Stimulated activated naive B cell treated with anti-CD40 and anti-IgM and Interleukin-4, amounts not matched to agents 10 μg/mL and 1 μg/mL and 100 μg/mL, for 72 hours (primary cell): ENCODE results near the gene CHAT.

ENCODE experiments used
- ATAC-seq, 2 donors: fragments of 150-1000 bp; cut with Tn5 transposase; replicated peaks; 2 replicates each; pipeline ENCODE4 v1.10.0; 2021; ENCODE audit warnings: moderate library complexity in 1 of 2
- DNase-seq: peaks from one replicate; pipeline ENCODE4 v3.0.0; 2021
- H3K27ac Mint-ChIP-seq: one replicate; pipeline ENCODE4 v1.8.0; 2022; ENCODE audit warnings: mild to moderate bottlenecking, mixed read lengths
- H3K27me3 Mint-ChIP-seq, 2 donors: one replicate each; pipeline ENCODE4 v1.8.0; 2022; ENCODE audit warnings: mixed read lengths in 2 of 2
- H3K36me3 Mint-ChIP-seq, 2 donors: one replicate each; pipeline ENCODE4 v1.8.0; 2022; ENCODE audit warnings: mixed read lengths in 2 of 2, mild to moderate bottlenecking in 1 of 2
- H3K4me1 Mint-ChIP-seq, 2 donors: one replicate each; pipeline ENCODE4 v1.8.0; 2022; ENCODE audit warnings: mixed read lengths in 2 of 2, mild to moderate bottlenecking in 1 of 2
- H3K4me3 Mint-ChIP-seq, 2 donors: one replicate each; pipeline ENCODE4 v1.8.0; 2022; ENCODE audit warnings: mild to moderate bottlenecking in 2 of 2, mixed read lengths in 2 of 2, moderate library complexity in 1 of 2
- H3K9me3 Mint-ChIP-seq, 2 donors: one replicate each; pipeline ENCODE4 v1.8.0; 2022; ENCODE audit warnings: mixed read lengths in 2 of 2, mild to moderate bottlenecking in 1 of 2

The CHAT gene

GRCh38 chr10:49600781-49601400, 12.9 kb upstream of the CHAT start:
- Mint-ChIP-seq H3K27me3 (peaks cover 54 to 85% of the 10 kb centered on the region in 2 donors), H3K4me1 (no peaks in the 10 kb centered on the region), H3K36me3 (no peaks in the 10 kb centered on the region), H3K4me3 (no peak overlapping the region), H3K9me3 (no peaks in the 10 kb centered on the region), H3K27ac (no peak overlapping the region)
- no peak for ATAC-seq
- no peak for DNase-seq

DNA sequence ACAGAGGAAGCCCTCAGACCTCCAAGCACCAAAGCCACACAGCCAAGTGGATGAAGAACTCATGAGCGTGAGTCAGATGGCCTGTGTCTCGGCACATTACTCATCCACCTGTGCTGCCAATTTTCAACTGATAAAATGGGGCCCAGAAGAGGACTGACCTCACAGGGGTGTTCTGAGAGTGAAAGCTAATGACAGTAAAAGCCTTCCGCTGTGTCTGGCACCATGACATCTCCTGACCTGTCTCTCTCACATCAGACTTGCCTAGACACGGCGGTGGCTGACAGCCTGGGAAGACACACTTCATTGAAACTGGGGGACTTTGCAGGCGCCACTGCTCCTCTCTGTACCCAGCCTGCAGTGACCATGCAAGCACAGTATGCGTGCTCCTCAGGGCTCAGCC, 12.0 kb upstream of the CHAT start:
- Mint-ChIP-seq H3K9me3 (no peaks in the 10 kb centered on the region), H3K36me3 (no peaks in the 10 kb centered on the region), H3K4me1 (peaks cover 3 to 5% of the 10 kb centered on the region in 2 donors), H3K27ac (no peak overlapping the region), H3K4me3 (no peak overlapping the region), H3K27me3 (peaks cover 59 to 87% of the 10 kb centered on the region in 2 donors)
- DNase-seq: no peak
- ATAC-seq: no peak

DNA sequence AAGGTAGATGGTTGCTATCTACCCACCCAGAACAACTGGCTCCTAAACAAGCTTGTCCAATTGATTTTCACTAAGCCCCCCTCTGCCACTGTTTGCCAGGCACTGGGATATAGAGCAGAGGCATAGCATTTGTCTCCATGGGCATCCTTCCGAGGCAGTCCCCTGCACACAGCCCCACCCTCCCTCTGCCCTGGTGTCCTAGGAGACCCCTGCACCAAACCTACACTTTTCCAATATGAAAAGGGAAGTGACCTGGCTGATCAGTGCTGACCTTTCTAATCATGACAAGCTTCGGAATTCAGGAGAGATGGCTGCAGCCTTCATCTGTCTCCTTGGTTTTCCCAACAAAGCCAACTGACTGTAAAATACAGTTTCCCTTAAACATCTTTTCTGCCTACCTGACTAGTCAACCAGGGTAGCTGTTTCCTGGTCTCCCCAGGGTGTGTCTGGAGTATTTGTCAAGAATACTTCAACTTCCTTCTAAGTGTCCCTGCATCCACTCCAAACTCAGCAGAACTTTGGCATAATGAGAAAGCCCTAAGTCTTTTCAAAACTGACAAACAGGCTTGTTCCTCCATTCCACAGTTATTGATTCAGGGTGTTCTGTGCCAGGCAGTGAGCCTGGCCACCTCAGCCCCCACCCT, 11.3 kb upstream of the CHAT start:
- DNase-seq (no peak), ATAC-seq (no peak)
- H3K4me1 Mint-ChIP-seq: peaks cover 8% of the 10 kb centered on the region in 2 donors
- no peak overlapping the region for H3K4me3 Mint-ChIP-seq
- no peak overlapping the region for H3K27ac Mint-ChIP-seq
- no peaks in the 10 kb centered on the region for H3K36me3 Mint-ChIP-seq
- H3K27me3 Mint-ChIP-seq: peaks cover 60 to 87% of the 10 kb centered on the region in 2 donors
- H3K9me3 Mint-ChIP-seq: peaks cover 0 to 3% of the 10 kb centered on the region in 2 donors

DNA sequence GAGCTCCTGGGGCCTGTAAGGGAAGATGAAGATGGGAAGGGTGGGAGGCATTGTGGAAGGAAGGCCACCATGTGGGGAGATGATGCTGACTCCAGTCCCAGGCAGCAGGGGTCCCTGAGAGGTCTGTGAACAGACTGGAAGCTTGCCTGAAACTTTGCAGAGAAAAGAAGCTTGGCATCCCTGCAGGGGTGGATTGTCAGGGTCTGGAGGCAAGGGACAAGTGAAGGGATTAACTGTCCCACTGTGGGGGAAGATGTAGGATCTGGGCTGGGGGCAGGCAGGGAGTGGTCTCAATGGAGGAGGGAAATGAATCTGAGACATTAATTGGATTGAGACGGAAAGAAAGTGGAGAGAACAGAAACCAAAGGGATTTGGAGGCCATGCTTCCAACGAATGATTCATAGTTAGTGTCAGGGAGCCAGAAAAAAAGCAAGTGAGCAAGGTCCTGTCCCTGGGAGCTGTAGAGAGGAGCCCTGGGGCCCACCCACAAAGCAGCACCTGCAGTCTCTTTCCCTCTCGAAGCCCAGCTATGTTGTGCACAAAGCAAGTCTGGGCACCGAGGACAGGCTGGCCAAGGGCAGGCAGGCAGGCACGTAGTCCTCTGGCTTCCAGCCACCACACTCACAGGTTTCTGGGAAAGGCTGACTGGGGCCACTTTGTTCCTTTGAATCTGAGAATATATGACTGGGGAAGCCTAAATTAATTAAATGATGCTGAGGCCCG, 8.5 kb upstream of the CHAT start:
- no peak overlapping the region for H3K4me3 Mint-ChIP-seq
- H3K36me3 Mint-ChIP-seq: peaks cover 0 to 2% of the 10 kb centered on the region in 2 donors
- peaks cover 74 to 86% of the 10 kb centered on the region in 2 donors for H3K27me3 Mint-ChIP-seq
- DNase-seq (no peak), ATAC-seq (no peak)
- peaks cover 0 to 3% of the 10 kb centered on the region in 2 donors for H3K9me3 Mint-ChIP-seq
- peaks cover 10 to 18% of the 10 kb centered on the region in 2 donors for H3K4me1 Mint-ChIP-seq
- no peak overlapping the region for H3K27ac Mint-ChIP-seq

DNA sequence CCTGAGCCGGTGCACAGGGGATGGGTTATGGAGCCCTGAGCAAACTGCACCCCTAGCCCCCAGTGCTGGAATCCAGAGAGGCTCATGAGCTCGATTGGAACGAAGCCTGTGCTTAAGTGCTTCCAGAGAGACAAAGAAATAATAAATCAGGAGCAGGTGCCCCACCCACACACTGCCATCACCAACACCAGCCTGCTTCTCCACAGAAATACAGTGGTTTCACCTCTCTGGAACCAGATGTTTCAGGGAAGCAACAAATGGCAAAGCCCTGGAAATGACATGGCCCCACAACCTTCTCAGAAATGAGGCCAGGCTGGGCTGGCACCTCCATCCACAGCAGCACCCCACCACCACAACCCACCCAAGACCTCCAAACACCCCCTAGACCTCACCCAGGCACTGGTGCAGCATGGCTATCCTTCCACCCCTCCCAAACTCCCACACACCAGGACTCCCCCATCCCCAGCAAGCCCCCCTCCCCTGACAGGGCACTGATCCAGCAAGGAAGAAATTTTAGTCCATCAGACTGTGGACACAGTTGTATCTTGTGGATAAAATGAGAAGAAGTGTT, 7.8 kb upstream of the CHAT start:
- Mint-ChIP-seq H3K27me3 (peaks cover 69 to 83% of the 10 kb centered on the region in 2 donors), H3K27ac (no peak overlapping the region)
- no peak for ATAC-seq

DNA sequence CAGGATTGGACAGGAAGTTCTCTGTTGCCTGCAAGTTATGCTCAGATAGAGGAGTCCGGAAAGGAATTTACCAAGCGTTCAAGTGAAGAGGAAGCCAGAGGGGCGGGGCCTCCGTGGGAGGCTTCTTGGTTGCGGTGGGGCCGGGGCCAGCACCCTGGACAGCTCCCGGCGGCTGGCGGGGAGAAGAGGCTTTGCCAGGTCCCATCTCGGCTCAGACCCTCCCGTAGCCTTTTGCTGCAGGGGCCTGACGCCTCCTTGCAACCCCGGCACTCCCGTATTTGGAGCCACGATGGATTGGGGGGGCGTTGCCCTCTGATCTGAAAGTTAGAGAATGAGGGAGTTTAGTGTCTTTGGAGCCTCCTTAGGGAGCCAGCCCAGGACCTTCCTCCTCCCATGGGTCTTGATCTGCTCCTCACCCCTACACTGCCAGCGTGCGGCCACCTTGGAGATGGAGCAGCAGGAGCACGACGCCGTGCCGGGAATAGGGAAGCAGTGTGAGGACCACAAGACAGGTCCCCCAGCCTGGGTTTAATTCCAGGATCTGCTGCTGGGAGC, 6.8 kb upstream of the CHAT start:
- ATAC-seq (peak; percentile 70 to 78), DNase-seq (peak; percentile 54)
- H3K4me1 Mint-ChIP-seq: peaks cover 17 to 27% of the 10 kb centered on the region in 2 donors
- H3K4me3 Mint-ChIP-seq: no peak overlapping the region
- H3K27ac Mint-ChIP-seq: peak overlapping the region; percentile 37
- peaks cover 72 to 83% of the 10 kb centered on the region in 2 donors for H3K27me3 Mint-ChIP-seq
- H3K9me3 Mint-ChIP-seq: peaks cover 5 to 9% of the 10 kb centered on the region in 2 donors
- H3K36me3 Mint-ChIP-seq: peaks cover 6 to 8% of the 10 kb centered on the region in 2 donors

More for the DNA sequence above, 7.8 kb upstream of the CHAT start:
- Mint-ChIP-seq H3K4me1 (peaks cover 10 to 18% of the 10 kb centered on the region in 2 donors), H3K36me3 (peaks cover 0 to 2% of the 10 kb centered on the region in 2 donors), H3K9me3 (peaks cover 0 to 3% of the 10 kb centered on the region in 2 donors), H3K4me3 (no peak overlapping the region)
- DNase-seq: no peak

DNA sequence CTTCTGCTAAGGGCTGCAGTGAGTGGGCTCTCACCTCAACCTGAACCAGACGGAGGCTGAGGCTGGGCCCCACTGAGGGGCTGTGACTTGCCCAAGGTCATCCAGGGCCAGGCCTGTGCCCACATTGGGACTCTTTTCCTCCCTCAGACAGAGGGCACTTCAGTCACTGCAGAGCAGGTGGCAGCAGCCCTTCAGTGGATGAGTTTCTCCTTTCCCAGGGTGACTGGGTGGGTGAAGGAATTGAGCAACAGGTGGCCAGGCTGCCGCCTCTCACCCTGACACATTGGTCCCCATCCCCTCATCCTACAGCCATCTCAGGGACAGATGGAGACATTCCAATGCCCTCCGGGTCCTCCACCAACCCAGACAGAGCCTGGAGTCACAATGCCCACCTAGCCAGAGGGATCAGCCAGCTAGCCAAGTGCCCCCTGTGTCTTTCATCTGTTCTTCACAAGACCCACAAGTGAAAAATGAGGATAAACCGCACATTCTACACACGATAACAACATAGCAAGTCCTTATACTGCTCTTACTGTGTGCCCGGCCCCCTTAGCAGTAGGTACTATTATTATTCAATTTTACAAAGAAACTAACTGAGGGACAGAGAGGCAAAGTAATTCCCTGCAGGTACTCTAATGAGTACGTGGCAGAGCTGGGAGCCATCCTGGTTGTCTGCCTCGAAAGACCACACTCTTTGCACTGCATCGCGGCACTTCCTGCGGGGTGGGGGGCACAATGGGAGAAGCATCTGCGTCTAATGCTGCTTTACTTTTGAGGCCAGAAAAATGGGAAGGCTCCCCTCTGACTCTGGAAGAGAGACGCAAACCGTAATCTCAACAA, 5.5 kb upstream of the CHAT start:
- H3K36me3 Mint-ChIP-seq: peaks cover 10 to 13% of the 10 kb centered on the region in 2 donors
- H3K9me3 Mint-ChIP-seq: peaks cover 10 to 12% of the 10 kb centered on the region in 2 donors
- peak overlapping the region; percentile 89 for H3K27ac Mint-ChIP-seq
- no peak overlapping the region for H3K4me3 Mint-ChIP-seq
- peaks cover 25 to 39% of the 10 kb centered on the region in 2 donors for H3K4me1 Mint-ChIP-seq
- ATAC-seq: no peak
- peaks cover 78 to 87% of the 10 kb centered on the region in 2 donors for H3K27me3 Mint-ChIP-seq
- DNase-seq: no peak

DNA sequence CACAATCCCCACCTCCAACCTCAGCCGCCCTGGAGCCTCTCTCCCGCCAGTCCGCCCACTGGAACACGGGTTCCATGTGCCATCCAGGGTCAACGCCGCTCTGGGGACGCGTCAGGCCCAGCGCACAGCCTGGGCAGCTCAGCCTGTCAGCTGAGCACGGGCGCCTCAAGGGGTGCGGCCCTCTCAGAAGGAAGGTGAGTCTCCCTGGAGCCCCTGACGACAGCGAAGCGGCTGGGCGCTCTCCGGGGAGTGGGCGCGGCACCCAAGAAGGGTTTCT, 4.9 kb upstream of the CHAT start:
- H3K36me3 Mint-ChIP-seq: peaks cover 10 to 13% of the 10 kb centered on the region in 2 donors
- H3K9me3 Mint-ChIP-seq: peaks cover 10 to 12% of the 10 kb centered on the region in 2 donors
- DNase-seq: no peak
- peak overlapping the region in 1 of 2 donors; percentile 41 for H3K4me3 Mint-ChIP-seq
- no peak for ATAC-seq
- peaks cover 30 to 45% of the 10 kb centered on the region in 2 donors for H3K4me1 Mint-ChIP-seq
- peaks cover 79 to 87% of the 10 kb centered on the region in 2 donors for H3K27me3 Mint-ChIP-seq
- H3K27ac Mint-ChIP-seq: peak overlapping the region; percentile 89

DNA sequence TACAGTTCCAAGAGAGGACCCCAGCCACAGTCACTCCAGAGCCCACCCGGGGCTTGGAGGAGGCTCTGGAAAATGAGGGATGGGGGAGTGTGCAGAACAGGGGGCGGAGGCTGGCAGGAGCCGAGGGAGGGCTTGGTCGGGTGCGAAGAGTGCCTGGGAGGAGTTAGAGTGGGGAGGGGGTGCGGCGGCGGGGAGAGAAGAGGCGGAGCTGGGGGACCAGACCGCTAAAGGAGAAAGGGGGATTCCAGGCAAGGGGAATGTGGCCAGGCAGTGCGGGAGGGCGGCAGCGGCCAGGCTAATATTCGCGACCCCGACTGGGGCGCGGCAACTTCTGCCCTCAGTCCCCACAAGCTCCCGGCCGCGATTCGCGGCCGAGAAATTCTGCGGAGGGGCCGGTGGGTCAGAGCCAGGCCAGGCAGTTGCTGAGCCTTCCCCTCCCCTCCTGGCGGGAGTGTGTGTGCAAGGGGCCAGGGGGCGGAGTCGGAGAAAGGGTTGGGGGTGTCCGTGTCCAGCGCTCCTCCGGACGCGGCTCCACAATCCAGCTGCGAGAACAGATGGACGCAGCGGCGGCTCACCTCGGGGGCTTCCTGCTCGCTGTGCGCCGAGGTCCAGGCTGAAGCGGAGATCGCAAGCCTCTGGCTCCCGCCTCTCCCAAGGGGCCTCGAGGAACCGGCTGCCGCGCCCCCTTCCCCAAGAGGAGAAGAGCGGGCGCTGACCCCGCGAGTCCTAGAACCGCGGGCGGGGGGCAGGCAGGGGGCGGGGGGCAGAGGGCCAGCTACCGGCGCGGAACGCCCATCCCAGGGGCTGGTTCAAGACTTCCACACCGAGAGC, 4.3 kb upstream of the CHAT start:
- Mint-ChIP-seq H3K4me1 (peaks cover 30 to 46% of the 10 kb centered on the region in 2 donors), H3K36me3 (peaks cover 10 to 13% of the 10 kb centered on the region in 2 donors), H3K27ac (peak overlapping the region; percentile 89), H3K27me3 (peaks cover 80 to 88% of the 10 kb centered on the region in 2 donors), H3K9me3 (peaks cover 10 to 12% of the 10 kb centered on the region in 2 donors), H3K4me3 (peak overlapping the region; percentile 51 to 59)
- ATAC-seq (no peak), DNase-seq (no peak)

DNA sequence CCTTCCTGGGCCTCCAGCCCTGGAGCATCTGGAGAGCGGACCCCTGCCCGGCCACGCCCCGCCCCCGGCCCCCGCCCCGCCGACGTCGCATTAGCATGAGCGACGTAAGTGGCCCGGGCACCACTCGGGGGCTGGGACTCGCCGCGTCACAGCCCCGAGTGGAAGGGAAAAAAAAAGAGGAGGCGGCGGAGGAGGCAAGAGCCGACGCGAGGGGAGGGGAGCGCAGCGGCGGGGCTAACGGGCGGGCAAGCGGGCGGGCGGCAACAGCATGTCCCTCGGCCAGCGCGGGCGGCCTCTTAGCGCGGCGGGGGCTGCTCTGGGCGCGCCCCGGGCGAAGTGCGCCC, 3.8 kb upstream of the CHAT start, which contains the start of gene SLC18A3:
TSS of gene SLC18A3 (plus strand) at position 197 of the 344 bp plus-strand sequence. CDS start 431 bp downstream, outside the sequence.
- Mint-ChIP-seq H3K27ac (peak within 1 kb of the TSS; percentile 89), H3K27me3 (peaks cover 82 to 89% of the 10 kb centered on the region in 2 donors), H3K36me3 (peaks cover 10 to 13% of the 10 kb centered on the region in 2 donors), H3K9me3 (peaks cover 10 to 12% of the 10 kb centered on the region in 2 donors), H3K4me1 (peaks cover 33 to 46% of the 10 kb centered on the region in 2 donors), H3K4me3 (peak within 1 kb of the TSS; percentile 51 to 59)
- DNase-seq: no peak
- no peak for ATAC-seq

- peaks cover 83 to 89% of the 10 kb centered on the region in 2 donors for H3K27me3 Mint-ChIP-seq
- H3K36me3 Mint-ChIP-seq: peaks cover 10 to 13% of the 10 kb centered on the region in 2 donors
- H3K4me3 Mint-ChIP-seq: peak overlapping the region in 1 of 2 donors; percentile 14
- H3K27ac Mint-ChIP-seq: peak overlapping the region; percentile 85
- H3K4me1 Mint-ChIP-seq: peaks cover 33 to 46% of the 10 kb centered on the region in 2 donors
- DNase-seq (no peak), ATAC-seq (no peak)
- peaks cover 10 to 12% of the 10 kb centered on the region in 2 donors for H3K9me3 Mint-ChIP-seq
Observed at GRCh38 chr10:49610458-49611165, 3.2 kb upstream of the CHAT start.

- Mint-ChIP-seq H3K36me3 (peaks cover 10 to 13% of the 10 kb centered on the region in 2 donors), H3K27me3 (peaks cover 82 to 89% of the 10 kb centered on the region in 2 donors), H3K9me3 (peaks cover 10 to 12% of the 10 kb centered on the region in 2 donors), H3K4me1 (peaks cover 33 to 46% of the 10 kb centered on the region in 2 donors), H3K27ac (peak overlapping the region; percentile 85), H3K4me3 (peak overlapping the region; percentile 33 to 56)
- ATAC-seq (no peak), DNase-seq (no peak)
Observed at GRCh38 chr10:49611166-49611815, 2.5 kb upstream of the CHAT start.
